Parathyroid adenoma (tissue), 2 donors: ENCODE measurements around the gene FARS2.

Experiments
- H2AFZ ChIP-seq: fragments of 300-600 bp; sonication (generic); one replicate; pipeline ENCODE4 v1.7.0; 2017; ENCODE audit warnings: antibody characterized with exemption, mild to moderate bottlenecking
- H3K27ac ChIP-seq: fragments of 300-600 bp; sonication (generic); one replicate; pipeline ENCODE4 v1.7.0; 2017
- H3K27me3 ChIP-seq: fragments of 300-600 bp; sonication (generic); one replicate; pipeline ENCODE4 v1.7.0; 2017; ENCODE audit warnings: low read length; ENCODE audit not compliant: control insufficient read depth, insufficient read depth
- H3K36me3 ChIP-seq: fragments of 300-600 bp; sonication (generic); one replicate; pipeline ENCODE4 v1.7.0; 2017; ENCODE audit warnings: low read length; ENCODE audit not compliant: control insufficient read depth, insufficient read depth
- H3K4me1 ChIP-seq: fragments of 300-600 bp; sonication (generic); one replicate; pipeline ENCODE4 v1.7.0; 2017; ENCODE audit warnings: control low read depth
- H3K4me2 ChIP-seq: fragments of 300-600 bp; sonication (generic); one replicate; pipeline ENCODE4 v1.7.0; 2017; ENCODE audit warnings: low read length
- H3K4me3 ChIP-seq: fragments of 300-600 bp; sonication (generic); one replicate; pipeline ENCODE4 v1.7.0; 2017; ENCODE audit warnings: low read depth, low read length
- H3K79me2 ChIP-seq: fragments of 300-600 bp; sonication (generic); one replicate; pipeline ENCODE4 v1.7.0; 2017; ENCODE audit warnings: control low read depth
- H3K9ac ChIP-seq: fragments of 300-600 bp; sonication (generic); one replicate; pipeline ENCODE4 v1.7.0; 2017; ENCODE audit warnings: mild to moderate bottlenecking
- H3K9me3 ChIP-seq: fragments of 300-600 bp; sonication (generic); one replicate; pipeline ENCODE4 v1.7.0; 2017; ENCODE audit warnings: low read length; ENCODE audit not compliant: control insufficient read depth
- CTCF ChIP-seq: fragments of 300-600 bp; sonication (generic); IDR thresholded peaks from one replicate; pipeline ENCODE4 v1.7.0; 2017; ENCODE audit warnings: antibody characterized with exemption, mild to moderate bottlenecking
- donor health status: primary hyperparathyroidism.

The FARS2 gene

GRCh38 chr6:5514353-5514752 lies 253.0 kb downstream of the FARS2 start:
- Histone ChIP-seq H3K4me2 (no peak overlapping the region), H3K4me1 (no peaks in the 10 kb centered on the region), H3K79me2 (no peaks in the 10 kb centered on the region), H3K36me3 (no peaks in the 10 kb centered on the region), H2AFZ (no peak overlapping the region), H3K27me3 (no peaks in the 10 kb centered on the region), H3K9me3 (no peaks in the 10 kb centered on the region), H3K4me3 (no peak overlapping the region), H3K27ac (no peak overlapping the region), H3K9ac (no peak overlapping the region)
- no peak for TF ChIP-seq CTCF

GRCh38 chr6:5515200-5515599 lies 253.9 kb downstream of the FARS2 start:
- Histone ChIP-seq H3K4me2 (no peak overlapping the region), H3K4me3 (no peak overlapping the region), H3K36me3 (no peaks in the 10 kb centered on the region), H3K4me1 (no peaks in the 10 kb centered on the region), H2AFZ (no peak overlapping the region), H3K9ac (no peak overlapping the region), H3K79me2 (no peaks in the 10 kb centered on the region), H3K9me3 (no peaks in the 10 kb centered on the region), H3K27me3 (no peaks in the 10 kb centered on the region), H3K27ac (no peak overlapping the region)
- TF ChIP-seq CTCF: no peak

GRCh38 chr6:5516036-5516435 lies 254.7 kb downstream of the FARS2 start:
- no peak overlapping the region for H3K4me2 ChIP-seq
- no peaks in the 10 kb centered on the region for H3K4me1 ChIP-seq
- TF ChIP-seq CTCF: no peak
- H3K27ac ChIP-seq: no peak overlapping the region
- H3K27me3 ChIP-seq: no peaks in the 10 kb centered on the region
- no peaks in the 10 kb centered on the region for H3K36me3 ChIP-seq
- no peak overlapping the region for H2AFZ ChIP-seq
- H3K9ac ChIP-seq: no peak overlapping the region
- H3K79me2 ChIP-seq: no peaks in the 10 kb centered on the region
- no peaks in the 10 kb centered on the region for H3K9me3 ChIP-seq
- no peak overlapping the region for H3K4me3 ChIP-seq

- no peak overlapping the region for H3K27ac ChIP-seq
- no peaks in the 10 kb centered on the region for H3K9me3 ChIP-seq
- no peaks in the 10 kb centered on the region for H3K36me3 ChIP-seq
- H3K27me3 ChIP-seq: no peaks in the 10 kb centered on the region
- H2AFZ ChIP-seq: no peak overlapping the region
- no peaks in the 10 kb centered on the region for H3K79me2 ChIP-seq
- H3K4me2 ChIP-seq: no peak overlapping the region
- H3K4me1 ChIP-seq: no peaks in the 10 kb centered on the region
- no peak for TF ChIP-seq CTCF
- no peak overlapping the region for H3K4me3 ChIP-seq
- H3K9ac ChIP-seq: no peak overlapping the region
Measured at GRCh38 chr6:5517796-5518195, 256.5 kb downstream of the FARS2 start.

GRCh38 chr6:5518936-5519491 lies 257.7 kb downstream of the FARS2 start:
- TF ChIP-seq CTCF: no peak
- no peak overlapping the region for H2AFZ ChIP-seq

More at GRCh38 chr6:5518936-5519491, 257.7 kb downstream of the FARS2 start:
- H3K9me3 ChIP-seq: no peaks in the 10 kb centered on the region
- H3K79me2 ChIP-seq: no peaks in the 10 kb centered on the region
- no peak overlapping the region for H3K4me3 ChIP-seq
- H3K4me2 ChIP-seq: no peak overlapping the region
- no peaks in the 10 kb centered on the region for H3K27me3 ChIP-seq
- H3K36me3 ChIP-seq: no peaks in the 10 kb centered on the region
- no peaks in the 10 kb centered on the region for H3K4me1 ChIP-seq
- no peak overlapping the region for H3K9ac ChIP-seq
- no peak overlapping the region for H3K27ac ChIP-seq
